Measurements from ENCODE around the gene LRRC27.
"Not testable (repeated sequence)": the region's sequence is repeated elsewhere in the genome, so short reads cannot be mapped to it uniquely, and the experiment has no call there.

LRRC27 gene

DNA sequence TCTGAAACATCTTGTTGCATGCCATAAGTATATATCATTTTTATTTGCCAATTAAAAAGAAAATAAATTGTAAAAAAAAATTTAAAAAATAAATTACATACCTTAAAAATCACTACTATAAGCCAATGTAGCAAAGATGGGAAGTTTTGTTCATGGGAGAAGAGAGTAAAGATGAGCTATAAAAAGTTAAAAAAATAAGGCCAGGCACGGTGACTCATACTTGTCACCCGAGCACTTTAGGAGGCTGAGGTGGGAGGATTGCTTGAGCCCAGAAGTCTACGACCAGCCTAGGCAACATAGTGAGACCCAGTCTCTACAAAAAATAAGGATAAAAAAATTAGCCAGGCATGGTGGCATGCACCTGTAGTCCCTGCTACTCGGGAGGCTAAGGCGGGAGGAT is 15.9 kb upstream of the LRRC27 start:
- DNase-seq = no peak

DNA sequence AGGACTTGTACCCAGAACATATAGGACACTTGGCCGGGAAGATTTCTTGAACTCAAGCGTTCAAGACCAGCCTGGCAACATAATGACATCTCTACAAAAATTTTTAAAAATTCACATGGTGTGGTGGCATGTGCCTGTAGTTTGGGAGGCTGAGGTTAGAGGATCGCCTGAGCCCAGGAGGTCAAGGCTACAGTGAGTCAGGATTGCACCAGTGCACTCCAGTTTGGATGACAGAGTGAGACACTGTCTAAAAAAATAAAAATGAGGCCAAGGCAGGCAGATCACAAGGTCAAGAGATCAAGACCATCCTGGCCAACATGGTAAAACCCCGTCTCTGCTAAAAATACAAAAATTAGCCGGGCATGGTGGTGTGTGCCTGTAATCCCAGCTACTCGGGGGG is 14.5 kb upstream of the LRRC27 start:
- DNase-seq = not testable (repeated sequence)

DNA sequence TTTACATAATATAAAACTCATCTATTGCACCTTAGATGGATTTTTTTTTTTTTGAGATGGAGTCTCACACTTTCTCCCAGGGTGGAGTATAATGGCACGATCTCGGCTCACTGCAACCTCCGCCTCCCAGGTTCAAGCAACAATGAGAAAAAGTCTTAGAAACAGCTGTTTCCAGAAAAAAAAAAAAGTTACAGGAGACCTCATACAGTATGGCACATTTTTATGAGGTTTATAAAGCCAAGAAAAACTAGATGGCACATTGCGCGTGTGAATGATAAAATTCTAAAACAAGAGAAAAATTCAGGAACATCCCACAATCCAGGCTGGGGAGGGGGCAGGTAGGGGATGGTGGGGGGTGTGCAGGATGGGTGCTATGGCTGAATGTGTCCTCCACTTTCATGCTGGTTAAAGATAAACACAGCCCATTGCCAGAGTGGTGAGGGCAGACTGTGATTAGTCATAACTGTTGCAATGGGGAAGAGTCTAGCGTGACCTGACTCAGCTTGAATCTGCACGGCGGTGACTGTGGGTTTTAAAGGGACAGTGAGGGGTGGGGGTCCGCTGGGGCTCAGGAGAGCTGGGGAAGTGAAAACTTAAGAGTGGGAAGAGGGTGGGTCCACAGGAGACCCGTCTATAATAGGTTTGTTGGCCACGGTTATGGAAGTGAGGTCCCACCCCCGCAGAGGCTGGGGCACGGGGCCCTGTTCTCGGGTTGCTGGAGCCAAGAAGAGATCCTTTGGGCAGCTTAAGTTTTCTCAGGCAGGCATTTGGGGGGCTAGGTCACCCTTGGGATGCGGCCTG is 11.9 kb upstream of the LRRC27 start:
- no peak for DNase-seq

DNA sequence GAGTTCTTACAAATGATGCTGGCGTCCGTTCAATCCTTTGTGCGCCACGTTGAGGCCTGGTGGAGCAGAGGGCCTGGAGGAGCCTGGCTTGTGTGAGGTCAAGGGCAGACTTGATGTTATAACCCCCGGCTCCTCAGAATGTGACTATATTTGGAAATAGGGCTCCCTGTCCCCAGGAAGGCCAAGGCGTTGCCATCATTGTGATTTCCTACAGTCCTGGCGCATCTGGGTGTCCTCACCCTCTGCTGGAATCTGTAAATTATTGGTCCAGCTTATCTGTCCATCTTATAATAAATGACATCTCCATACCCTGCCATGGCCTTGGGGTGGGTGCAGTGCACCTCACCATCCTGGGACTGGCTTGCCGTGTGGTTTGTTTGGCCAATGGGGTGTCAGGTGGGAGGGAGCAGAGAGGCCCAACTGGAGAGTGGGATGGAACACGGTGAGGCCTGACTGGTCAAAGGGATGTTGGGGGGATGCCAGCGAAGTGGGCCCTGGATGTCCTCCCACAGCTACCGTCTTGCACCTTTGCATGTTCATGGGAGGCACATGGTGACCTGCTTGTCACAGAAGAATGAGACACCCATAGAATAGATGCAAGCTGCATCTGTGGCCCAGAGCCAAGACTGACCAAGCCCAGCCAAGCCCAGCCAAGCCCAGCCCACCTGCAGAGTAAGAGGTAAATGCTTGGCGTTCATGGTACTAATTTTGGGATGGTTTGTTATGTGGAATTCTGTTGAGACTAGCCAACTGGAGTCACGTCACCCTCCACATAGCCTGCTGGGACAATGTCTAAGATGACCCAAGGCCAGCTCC is 11.1 kb upstream of the LRRC27 start:
- no peak for DNase-seq

DNA sequence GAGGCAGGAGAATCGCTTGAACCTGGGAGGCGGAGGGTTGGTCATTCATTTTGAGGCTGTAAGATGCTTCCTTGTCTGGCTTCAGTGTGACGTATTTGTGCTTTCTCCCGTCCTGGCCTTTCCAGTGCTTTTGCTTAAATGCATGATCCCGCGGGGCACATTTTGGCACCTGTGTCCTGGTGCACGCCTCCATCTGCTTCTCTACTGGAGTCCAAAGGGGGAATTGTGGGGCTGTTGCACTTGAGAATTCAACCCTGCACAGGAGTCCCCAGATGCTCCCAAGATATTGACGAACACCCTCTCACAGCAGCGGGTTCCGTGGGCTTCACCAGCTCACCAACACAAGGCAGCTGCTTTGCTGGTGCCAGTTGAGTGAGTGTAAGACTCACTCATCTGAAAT is 10.3 kb upstream of the LRRC27 start:
- no peak for DNase-seq

DNA sequence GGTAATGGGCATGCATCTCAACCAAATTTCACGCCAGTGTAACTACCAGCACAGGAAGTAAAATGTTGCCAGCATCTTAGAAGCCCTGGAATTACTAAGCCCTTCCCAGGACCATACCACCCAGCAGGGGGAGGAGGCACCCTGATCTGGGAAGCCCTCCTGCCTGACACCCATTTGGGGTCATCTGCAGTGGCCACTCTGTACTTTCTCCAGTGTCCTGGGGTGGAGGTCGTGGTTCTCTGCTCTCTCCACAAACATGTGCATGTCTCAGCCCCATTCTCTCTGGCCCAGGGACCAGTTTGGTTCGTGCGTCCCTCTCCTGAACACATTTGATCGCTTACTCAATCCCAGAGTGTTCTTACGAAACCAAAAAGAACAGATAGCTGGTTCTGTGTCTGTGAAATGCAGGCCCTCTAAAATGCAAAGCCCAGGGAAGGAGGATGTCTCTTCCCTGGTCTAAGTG is 9.4 kb upstream of the LRRC27 start:
- DNase-seq = no peak

DNA sequence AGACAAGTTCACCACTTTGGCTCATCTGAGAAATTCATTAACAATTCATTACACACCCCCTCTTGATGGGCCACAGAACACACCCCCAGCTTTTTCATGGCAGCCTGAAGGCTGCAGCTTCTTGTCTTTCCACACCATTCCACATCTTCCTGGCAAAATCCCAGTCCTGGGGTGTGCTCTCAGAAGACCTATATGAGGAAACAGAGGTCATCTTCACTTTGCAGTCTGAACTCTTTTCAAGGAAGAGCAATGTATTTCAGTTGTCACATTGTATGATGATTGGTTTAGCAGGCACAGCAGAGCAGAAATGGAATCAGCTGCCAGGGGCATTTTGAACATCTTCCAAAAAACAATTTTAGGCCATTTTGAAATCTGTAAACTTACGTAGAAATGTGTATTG is 7.8 kb upstream of the LRRC27 start:
- DNase-seq = no peak

DNA sequence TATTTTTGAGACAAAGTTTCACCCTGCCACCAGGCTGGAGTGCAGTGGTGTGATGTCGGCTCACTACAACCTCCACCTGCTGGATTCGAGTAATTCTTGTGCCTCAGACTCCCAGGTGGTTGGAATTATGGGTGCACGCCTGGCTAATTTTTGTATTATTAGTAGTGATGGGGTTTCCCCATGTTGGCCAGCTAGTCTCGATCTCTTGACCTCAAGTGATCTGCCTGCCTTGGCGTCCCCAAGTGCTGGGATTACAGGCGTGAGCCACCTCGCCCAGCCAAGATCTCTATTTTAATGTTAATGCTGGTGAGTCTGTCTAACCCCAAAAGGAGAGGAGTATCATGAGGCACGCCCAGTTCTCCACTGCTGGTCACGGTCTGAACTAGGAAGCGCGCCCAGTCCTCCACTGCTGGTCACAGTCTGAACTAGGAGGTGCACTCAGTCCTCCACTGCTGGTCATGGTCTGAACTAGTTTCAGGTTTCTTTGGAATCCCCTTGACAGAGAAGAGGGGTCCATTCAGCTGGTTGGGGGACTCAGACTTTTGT is 5.6 kb upstream of the LRRC27 start:
- DNase-seq = no peak

DNA sequence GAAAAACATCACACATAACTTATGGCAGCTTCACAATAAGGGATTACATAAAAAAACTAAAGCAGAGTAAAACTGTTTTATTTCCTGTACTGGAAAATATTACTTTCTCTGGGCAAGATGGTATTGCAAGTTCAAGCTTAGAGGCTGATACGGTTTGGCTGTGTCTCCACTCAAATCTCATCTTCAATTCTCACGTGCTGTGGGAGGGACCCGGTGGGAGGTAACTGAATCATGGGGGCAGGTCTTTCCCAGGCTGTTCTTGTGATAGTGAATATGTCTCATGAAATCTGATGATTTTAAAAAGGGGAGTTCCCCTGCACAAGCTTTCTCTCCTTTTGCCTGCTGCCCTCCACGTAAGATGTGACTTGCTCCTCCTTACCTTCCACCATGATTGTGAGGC is 5.1 kb upstream of the LRRC27 start:
- no peak for DNase-seq

DNA sequence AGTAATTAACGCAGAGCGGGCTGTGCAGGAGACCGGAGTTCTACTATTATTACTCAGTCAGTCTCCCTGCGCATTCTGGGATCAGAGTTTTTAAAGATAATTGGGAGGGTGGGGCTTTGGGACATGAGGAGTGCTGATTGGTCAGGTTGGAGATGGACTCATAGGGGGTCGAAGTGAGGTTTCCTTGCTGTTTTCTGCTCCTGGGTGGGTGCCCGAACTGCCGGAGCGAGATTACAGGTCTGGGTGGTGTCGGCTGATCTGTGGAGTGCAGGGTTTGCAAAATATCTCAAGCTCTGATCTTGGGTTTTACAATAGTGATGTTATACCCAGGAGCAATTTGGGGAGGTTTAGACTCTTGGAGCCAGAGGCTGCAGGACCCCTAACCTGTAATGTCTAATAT is 3.9 kb upstream of the LRRC27 start:
- no peak for DNase-seq

DNA sequence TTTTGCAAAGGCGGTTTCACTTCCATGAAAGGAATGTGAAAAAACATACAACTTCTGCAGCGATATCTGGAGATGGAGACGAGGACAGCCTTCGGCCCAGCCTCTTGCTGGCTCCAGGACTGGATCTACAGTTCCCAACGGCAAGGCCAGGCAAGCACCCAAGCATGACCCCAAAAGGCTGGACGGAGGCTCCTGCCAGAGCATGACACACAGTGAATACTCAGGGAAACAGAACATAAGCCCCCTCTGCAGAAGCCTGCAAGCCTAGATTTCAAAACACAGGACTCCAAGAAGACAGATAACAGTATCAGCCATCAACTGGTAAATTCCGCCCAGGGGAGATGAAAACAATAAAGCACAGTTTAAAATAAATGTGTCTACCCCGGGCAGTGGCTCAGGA is 3.3 kb upstream of the LRRC27 start:
- DNase-seq = no peak

DNA sequence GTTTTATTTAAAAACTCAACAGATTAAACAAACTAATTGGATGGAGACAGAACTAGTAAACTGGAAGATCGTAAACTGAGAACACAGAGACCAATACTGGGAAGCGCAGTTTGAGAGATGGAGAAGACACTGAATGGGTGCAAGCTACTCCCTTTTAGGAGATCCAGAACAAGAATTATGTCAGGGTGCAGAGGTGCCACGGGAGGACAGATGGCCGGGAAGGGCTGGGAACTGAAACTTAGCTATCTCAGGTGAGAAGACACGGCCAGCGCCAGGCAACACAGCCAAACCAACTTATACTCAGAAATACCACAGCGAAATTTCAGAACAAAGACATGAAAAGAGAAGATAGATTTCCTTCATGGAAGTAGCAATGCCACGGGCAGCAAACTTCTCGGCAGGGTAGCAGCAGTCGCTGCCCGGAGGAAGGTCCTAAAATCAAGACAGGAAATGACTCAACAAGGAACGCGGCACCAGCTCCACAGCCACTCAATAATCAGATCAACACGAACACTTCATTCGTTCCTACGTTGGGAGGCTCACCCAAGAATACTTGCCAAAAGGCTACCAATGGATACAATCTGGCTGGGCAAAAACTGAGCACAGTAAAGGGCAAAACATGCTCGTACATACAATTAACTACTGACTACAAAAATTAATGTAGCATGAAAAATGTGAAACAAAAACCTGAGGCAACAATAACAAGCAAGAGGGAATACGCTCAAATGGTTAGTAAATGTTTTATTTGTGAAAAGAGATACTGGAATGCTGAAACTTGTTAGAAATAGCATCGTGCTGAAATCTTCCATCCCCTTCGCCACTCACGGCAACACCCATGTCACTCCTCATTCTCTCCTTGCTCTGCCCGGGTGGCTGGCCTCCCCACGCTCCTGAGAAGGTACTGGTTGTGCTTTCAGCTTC is 2.2 kb upstream of the LRRC27 start:
- DNase-seq = no peak

DNA sequence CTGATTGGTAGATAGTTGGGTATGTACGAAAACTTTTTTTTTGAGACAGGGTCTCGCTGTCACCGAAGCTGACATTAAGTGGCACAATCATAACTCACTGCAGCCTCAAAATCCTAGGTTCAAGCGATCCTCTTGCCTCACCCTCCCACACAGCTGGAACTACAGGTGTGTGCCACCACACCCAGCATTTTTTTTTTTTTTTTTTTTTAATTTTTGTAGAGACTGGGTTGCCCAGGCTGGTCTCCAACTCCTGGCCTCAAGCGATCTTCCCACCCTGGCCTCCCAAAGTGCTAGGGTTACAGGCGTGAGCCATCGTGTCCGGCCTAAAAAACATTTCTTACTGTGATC is 1.5 kb upstream of the LRRC27 start:
- no peak for DNase-seq

DNA sequence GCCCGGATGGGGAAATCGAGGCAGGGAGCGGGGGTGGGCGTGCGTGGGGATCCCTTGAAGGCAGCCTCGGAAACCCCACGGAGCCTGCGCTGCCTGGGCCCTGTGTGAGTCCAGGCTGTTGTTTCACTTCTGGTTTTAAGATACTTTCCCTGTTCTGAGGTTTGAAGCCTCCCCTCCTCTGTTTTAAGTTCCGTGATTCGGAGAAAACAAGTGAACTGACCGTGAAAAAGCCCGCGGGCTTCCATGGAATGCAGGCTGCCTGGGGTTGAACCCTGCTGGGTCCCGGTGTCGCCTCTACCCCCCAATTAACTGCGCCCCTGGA is 401 bp downstream of the LRRC27 start:
- no peak for DNase-seq

DNA sequence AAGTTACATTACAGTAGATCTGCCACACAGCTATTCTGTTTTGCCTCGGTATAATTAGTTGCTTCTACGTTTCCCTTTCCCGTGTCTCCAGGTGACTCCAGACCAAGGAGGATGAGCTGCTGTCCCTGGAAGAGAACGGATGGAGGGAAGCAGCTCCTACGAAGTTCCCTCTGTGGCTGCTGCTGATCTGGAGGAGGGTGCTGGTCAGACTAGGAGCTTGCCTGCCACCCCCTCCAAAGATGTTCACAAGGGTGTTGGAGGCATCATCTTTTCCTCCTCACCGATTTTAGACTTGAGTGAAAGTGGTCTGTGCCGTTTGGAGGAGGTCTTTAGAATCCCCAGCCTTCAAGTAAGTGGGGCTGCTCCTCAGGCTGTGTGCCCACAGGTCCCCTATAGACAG is 1.4 kb downstream of the LRRC27 start:
- no peak for DNase-seq

DNA sequence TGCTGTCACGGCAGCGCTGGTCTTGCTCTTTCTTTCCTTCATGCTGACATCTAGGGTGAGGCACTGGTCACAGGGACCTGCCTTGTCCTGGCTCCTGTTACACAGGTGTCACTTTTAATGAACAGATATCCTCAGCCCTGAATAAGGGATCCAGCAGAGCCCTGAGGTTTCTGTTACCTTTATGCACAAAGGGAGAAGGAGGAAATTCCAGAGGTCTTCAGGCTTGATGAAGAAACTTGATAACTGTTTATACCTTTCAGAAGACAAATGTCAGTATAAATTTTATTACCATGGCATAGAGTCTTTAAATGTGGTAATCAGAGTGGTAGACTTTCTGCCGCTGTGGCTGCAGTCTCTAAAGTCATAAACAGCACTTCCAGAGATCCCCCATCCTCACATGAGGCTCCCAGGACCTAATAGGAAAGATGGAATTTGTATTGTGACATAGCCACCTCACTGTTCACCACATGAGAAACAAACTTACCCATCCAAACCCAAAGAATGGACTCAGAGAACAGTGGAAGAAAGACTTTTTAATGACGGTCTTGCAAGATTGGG is 2.7 kb downstream of the LRRC27 start:
- DNase-seq = no peak

DNA sequence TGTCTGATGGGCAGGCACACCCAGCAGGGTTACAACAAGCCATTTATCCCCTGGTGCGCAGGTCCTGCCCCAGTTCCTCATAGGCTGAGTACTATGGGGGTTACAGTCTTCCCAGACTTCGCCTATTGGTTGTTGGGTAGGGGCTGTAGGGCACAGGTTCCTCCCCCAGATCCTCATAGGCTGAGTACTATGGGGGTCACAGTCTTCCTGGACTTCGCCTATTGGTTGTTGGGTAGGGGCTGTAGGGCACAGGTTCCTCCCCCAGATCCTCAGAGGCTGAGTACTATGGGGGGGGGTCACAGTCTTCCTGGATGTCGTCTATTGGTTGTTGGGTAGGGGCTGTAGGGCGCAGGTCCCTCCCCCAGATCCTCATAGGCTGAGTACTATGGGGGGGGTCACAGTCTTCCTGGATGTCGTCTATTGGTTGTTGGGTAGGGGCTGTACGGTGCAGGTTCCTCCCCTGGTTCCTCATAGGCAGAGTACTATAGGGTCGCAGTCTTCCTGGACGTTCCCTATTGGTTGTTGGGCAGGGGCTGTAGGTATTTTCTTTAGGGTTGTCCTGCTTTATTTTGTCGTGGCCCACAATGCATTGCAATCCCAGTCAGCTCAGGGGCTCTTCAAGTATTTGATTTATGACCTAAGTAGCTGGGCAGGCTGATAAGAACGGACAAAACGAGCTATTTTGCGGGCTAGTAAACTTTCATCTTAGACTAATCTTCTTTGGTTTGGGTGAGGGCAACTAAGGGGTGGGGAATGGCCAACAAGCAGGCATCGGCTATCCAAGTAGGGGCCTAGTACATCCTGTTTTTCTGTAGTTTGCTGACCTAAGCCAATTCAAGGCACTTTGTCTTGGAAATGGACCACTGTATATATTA is 3.4 kb downstream of the LRRC27 start:
- no peak for DNase-seq

DNA sequence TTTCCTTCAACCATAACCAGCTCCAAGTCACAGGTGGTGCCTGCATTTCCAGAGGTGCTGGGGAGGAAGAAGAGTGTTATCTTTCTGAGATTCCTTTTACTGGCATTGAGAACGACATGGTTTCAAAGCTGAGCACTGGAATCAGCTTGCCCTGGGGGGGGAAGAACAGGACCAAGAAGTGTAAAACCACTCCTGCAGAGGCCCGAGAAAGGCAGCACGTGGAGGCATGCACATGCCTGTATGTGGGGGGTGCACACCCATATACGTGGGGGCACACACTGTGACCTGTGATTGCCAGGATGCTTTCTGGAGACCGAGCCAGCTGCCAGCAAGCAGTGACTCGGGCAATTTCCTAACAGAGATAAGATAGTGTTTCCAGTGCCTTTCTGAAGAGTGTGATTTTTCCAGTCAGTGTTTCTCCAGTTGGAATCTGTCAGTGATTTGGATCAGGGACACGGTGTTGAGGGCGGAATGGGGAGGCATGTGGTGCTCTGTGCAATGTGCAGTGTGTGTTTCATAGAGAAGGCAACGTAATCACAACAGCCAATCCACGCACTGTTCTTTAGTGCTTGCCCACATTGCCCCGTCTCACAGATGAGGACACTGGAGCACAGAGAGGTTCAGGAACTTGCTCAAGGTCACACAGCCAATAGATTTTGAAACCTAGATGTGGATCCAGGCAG is 4.2 kb downstream of the LRRC27 start:
- DNase-seq = no peak

DNA sequence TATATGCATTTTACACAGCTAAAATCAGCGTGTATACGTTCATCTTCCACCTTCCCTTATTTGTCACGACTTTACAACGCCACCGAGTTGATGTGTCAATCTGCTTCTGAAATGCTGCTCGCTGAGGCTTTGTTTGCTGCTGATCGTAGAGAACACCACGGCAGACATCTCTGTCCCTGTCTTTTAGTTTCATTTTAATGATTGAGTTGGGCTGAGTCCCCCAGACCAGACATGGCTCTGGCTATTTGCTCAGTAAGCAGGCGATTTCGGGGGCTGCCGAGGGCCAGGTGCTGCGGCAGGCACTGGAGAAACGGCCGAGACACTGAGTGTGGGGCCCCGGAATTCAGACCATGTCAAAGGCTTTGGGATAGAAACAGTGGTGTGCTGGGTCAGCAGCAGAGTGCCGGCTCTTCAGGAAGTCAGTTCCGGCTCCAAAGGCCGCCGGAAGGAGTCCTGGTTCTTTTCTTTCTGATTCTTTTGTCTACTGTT is 5.0 kb downstream of the LRRC27 start:
- DNase-seq = no peak

DNA sequence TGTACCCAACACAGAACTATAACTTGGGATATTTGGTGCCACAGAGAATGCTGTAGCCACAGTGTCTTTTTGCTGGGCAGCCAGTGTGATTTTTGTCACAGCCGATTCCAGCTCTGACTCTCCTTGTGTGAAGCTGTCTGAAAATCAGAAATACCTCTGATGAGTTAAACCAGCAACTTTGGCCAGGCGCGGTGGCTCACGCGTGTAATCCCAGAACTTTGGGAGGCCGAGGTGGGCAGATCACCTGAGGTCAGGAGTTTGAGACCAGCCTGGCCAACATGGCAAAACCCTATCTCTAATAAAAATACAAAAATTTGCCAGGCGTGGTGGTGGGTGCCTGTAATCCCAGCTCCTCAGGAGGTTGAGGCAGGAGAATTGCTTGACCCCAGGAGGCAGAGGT is 5.9 kb downstream of the LRRC27 start:
- DNase-seq = not testable (repeated sequence)

DNA sequence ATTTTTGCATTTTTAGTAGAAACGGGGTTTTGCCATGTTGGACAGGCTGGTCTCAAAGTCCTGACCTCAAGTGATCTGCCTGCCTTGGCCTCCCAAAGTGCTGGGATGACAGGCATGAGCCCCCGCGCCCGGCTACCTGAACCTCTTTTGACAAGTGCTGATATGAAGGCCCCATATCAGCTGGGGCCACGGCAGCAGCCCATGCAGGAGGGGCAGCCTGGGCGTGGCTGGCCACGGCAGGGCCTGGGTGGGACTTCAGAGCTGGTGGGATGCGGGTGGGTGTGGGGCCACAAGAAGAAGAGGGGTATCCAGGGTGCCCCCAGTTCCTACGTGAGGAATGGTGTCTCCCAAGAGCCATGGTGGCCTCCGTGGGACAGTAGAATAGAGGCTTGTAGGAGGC is 6.9 kb downstream of the LRRC27 start:
- no peak for DNase-seq
